ENCODE results near the gene MACF1.
"Not testable (repeated sequence)": the region's sequence is repeated elsewhere in the genome, so short reads cannot be mapped to it uniquely, and the experiment has no call there.

Gene MACF1

DNA sequence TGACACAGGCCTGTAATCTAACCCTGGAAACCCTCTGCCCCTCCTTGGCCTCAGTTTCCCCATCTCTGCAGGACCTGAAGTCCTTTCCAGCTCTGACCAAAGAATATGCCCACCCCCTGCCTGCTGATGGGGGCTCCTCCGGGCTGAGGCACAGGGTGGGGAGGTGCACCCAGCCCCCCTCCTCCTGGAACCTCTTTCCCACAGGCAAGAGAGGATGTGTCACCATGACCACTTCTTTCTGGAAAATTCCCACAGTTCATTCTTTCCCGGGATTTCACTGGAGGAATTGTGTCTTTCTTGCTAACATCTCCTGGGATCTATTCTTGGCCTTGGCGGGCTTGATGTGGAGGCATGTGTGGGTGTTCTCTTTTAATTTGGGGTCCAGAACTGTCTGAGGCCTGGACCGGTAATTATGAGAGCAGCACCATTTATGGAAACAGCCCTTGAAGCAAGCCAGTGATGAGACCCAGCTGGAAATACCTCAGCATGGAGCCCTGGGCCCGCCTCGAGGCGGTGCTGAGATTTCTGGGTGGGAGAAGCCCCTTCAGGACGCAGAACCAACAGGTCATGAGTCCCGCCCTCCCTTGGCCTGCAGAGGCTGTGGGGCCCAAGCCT, 293.7 kb downstream of the MACF1 start:
- DNase-seq = not testable (repeated sequence)

DNA sequence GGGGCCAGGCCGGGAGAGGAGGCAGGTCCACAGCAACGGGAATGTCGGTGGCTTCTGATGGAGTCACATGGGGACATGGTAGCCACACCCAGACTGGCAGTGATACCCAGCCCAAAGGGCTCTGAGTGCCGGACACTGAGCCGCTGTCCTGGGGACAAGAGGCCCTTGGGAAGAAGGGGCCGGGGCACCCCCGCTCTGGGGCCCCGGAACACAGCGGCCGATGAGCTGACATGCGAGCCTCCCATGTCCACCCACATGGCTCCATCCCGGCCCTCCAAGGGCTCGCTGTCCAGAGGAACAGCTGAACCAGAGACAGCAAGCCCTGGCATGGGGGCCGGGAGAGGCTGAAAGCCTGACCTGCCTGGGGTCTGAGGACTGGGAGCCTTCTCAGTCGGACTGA, 294.3 kb downstream of the MACF1 start:
- not testable (repeated sequence) for DNase-seq

DNA sequence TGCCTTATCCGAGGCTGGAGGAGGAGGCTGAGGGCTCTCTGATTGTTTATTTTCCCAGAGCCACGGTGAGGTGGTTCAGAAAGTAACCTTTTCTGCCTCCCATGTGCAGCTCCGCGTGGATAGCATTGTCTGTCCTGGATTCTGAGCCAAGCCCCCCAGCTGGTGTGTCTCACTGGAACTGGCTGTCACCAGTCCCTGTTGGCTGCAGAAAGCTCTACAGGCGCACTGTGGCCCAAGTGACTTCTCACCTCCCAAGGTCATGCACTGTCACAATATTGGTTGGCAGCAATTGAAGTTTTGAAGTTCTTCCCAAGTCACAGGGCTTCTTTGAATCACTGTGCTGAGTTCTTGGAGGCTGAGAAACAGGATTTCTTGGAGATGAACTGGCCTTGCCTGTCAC, 295.2 kb downstream of the MACF1 start:
- no peak for DNase-seq

DNA sequence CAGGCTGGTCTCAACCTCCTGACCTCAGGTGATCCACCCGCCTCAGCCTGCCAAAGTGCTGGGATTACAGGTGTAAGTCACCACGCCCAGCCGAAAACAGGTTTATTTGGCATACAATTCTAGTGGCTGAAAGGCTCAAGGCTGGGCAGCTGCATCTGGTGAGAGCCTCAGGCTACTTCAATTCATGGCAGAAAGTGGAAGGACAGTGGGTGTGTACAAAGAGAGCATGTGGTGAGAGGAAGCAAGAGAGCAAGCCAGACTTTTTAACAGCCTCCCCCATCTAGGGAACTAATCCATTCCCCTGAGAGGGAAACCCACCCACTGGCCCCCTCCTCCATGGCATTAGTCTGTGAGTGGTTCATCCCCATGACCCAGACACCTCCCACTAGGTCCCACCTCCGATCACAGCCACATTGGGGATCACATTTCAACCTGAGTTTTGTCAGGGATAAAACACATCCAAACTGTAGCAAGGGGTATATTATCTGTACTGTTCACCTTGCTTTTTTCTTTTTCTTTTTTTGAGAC, 296.4 kb downstream of the MACF1 start:
- no peak for DNase-seq

DNA sequence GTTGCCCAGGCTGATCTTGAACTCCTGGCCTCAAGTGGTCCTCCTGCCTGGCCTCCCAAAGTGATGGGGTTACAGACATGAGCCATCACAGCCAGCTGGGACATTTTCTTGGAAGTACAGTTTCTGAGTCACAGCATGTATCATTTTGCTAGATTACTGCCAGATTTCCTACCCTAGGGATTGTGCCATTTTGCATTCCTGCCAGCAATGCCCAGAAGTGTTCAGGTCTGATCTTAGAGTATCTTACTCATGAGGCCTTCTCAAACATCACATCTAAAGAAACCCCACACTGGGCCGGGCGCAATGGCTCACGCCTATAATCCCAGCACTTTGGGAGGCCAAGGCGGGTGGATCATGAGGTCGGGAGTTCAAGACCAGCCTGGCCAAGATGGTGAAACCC, 297.2 kb downstream of the MACF1 start:
- no peak for DNase-seq

DNA sequence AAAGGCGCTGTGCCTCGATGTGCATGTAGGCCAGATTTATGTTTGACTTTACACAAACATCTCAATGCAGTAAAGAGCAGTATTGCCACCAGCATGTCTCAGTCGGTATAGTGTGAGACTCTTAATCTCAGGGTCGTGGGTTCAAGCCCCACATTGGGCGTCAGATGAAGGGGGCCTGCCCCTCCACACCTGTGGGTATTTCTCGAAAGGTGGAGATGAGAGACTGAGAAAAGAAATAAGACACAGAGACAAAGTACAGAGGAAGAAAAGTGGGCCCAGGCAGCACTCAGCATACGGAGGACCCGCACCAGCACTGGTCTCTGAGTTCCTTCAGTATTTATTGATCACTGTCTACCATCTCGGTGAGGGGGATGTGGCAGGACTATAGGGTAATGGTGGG, 299.9 kb downstream of the MACF1 start:
- not testable (repeated sequence) for DNase-seq

DNA sequence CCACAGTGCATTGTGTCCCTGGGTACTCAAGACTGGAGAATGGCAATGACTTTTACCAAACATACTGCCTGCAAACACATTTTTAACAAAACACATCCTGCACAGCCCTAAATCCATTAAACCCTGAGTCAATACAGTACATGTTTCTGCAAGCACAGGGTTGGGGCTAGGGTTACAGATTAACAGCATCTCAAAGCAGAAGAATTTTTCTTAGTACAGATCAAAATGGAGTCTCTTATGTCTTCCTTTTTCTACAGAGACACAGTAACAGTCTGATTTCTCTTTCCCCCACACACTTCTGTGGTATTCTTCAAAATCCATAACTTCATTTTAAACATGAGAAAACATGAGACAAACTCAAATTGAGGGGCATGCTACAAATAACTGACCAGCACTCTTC, 300.8 kb downstream of the MACF1 start:
- no peak for DNase-seq

DNA sequence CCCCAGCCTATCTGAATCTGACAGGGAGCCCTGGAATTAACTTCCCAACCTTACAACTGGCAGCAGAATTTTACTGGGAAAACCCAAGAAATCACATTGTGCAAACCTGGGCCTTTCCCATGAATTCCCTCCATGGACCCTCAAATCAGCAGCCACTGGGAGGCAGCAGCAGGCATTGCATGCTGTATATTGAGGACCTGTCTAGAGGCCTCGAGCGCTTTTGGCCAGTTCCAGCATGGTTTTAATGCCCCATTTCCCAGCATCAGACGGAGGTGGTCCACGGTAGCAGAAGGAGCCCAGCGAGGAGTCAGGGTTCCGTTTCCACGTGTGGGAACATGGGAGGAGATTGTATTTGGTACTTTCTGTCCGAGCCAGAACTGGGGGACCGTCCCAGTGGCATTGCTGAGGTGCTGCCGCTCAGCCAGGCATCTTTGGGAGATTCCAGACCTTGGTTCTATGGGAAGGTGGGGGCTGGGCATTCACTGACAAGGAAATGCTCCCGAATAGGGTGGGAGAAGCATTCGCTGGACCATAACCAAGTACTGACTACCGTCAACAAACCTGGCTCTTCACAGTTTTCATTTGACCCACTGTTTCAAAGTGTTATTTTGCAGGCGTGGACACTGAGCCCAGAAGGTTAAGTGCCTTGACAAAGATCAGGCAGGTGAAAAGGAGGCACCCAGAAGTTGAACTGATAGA, 302.9 kb downstream of the MACF1 start:
- no peak for DNase-seq

DNA sequence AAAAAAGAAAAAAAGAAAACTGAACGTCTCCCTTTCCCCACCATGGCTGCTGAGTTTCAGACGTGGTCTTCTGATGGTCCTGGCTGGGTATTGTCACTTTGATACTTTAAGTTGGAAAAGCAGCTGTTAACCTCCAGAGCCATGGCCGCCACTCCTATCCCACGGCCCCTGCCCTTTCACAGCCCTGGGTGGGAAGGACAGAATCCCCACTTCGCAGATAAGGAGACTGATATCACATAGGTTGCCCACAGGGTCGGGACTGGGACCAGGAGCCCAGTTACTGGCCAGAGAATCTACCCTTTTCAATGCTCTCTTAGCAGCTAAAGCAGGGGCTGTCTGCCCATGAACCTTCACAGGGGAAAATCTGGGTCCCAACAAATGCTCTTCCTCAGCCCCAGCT, 303.8 kb downstream of the MACF1 start:
- no peak for DNase-seq

DNA sequence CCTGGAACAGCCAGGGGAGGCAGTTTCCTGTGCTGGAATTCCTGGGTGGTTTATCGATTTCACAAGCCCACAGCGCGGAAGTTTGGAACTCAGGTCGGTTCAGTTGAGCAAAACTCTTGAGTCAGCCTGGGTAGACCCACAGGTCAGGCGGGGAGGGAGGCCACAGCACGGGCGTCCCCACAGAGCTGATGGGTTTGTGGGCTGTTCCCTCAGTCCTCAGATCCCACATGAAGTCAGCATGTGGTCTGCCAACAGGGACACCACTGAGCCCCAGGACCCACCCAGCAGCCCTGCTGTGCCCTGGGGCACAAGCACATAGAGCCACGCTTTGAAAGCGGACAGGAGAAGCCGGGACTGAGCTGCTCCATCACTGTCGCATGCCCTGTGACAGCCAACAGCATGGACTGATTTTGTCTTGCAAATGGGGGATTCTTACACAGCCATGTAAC, 304.4 kb downstream of the MACF1 start:
- DNase-seq = peak; percentile 16

DNA sequence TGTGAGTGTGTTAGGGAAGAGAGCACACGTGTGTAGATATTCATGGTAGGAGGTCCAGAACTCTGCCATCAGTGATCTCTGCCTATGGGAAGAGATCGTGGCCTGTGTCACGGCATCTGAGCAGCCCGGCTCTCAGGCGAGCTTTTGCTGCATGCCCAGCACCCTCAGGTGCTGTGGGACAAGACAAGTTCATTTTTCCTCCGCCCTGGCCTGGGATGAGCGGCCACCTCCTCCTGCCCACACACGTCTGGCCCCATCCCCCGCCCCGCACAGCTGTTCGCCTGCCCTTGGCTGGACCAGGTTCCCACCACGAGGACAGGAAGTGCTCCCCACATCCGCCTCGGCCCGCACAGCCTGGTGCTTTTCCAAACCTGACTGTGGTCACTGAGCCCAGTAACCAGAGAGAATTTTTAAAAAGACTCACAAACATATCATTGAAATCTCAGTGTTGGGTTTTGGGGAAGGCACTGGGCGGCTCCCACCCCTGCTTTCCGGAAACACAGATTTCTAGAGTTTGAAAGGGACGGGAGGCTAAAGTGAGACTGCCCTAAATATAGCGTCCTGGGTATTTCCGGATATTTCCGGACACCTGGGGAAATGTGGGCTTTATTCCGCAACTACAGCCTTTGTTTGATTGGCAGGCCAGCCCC, 305.0 kb downstream of the MACF1 start:
- DNase-seq = peak; percentile 28

DNA sequence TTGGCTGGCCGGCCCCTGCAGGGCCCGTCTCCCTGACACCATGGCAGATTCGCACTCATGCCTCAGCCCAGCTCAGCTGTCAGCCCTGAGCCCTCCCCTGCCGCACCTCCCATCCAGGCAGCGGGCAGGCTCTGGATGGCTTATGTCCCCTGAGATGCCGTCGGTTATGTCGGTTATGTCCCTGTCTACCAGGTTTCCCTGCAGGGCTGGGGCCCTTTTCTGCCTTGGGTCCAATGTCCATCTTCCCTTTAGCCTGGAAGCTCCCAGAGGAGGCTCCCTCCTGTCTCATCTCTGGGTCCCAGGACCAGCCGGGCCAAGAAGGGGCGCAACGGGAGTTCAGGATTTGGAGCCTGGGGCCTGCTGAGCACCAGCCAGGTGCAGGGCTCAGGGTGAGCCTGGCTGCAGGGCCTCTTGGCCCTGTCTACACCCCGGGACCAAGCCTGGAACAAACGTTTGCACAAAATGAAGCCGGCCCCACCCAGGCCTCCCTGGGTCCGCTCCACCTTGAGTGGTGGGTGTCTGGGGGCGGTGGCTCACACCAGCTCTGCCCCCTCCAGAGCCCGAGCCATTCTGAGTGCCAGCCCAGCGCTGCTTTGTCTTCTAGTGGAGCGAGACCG, 306.2 kb downstream of the MACF1 start:
- DNase-seq = not testable (repeated sequence)

DNA sequence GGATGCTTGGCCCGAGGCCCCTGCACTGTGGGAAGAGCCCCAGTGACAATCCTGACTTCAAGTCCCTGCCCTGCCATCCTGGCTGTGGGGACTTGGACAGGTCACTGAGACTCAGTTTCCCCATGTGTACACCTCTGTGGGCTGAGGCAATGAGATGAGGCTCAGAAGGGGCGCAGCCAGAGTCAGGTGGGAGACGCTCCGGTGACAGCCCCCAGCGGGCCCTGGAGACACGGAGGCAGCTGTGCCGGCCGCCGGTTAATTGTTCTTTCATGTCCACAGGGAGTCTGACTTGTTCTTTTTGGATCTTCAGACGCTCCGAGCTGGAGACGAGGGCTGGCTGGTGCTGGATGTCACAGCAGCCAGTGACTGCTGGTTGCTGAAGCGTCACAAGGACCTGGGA, 307.0 kb downstream of the MACF1 start:
- not testable (repeated sequence) for DNase-seq

DNA sequence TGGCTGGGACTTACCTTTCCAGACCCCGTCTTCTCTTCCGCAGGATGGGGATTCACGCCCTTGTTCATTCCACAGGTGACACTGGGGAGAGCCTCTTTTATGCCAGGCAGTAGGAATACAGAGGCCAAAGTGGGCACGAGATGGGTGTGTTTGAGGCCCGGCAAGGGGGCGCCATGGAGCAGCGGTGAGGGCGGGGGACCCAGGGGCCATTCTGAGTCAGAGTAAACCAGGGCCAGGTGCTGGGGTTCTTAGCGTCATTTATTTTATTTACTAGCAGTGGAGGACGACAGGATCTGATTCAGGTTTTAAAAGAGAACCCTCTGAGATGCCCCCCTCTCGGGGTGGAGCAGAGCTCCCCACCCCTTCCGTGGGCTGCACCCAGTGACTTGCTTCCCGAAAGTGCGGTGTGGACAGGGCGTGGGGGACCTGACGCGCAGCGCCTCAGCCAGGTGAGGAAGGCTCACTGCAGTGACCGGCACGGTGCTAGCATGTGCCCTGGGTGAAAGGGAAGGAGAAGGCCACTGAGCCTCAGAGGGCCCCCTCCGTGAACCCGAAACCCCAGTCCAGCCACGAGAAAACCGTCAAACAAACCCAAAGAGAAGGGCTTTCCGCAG, 307.8 kb downstream of the MACF1 start:
- not testable (repeated sequence) for DNase-seq

DNA sequence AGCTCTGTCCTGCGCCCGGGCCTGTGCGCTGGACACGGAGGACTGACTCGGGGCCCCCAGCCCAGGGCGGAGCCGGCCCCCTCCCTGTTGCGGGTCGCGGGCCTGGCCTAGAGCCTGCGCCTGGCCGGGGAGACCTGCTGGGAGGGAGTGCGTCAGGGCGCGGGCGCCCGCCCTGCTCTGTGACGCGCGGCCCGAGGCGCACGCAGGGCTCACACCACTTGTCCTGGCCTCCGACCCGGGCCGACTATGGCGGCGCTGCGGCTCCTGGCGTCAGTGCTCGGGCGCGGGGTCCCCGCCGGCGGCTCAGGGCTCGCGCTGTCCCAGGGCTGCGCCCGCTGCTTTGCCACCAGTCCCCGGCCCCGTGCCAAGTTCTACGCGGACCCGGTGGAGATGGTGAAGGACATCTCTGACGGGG, 310.2 kb downstream of the MACF1 start:
- DNase-seq = not testable (repeated sequence)

DNA sequence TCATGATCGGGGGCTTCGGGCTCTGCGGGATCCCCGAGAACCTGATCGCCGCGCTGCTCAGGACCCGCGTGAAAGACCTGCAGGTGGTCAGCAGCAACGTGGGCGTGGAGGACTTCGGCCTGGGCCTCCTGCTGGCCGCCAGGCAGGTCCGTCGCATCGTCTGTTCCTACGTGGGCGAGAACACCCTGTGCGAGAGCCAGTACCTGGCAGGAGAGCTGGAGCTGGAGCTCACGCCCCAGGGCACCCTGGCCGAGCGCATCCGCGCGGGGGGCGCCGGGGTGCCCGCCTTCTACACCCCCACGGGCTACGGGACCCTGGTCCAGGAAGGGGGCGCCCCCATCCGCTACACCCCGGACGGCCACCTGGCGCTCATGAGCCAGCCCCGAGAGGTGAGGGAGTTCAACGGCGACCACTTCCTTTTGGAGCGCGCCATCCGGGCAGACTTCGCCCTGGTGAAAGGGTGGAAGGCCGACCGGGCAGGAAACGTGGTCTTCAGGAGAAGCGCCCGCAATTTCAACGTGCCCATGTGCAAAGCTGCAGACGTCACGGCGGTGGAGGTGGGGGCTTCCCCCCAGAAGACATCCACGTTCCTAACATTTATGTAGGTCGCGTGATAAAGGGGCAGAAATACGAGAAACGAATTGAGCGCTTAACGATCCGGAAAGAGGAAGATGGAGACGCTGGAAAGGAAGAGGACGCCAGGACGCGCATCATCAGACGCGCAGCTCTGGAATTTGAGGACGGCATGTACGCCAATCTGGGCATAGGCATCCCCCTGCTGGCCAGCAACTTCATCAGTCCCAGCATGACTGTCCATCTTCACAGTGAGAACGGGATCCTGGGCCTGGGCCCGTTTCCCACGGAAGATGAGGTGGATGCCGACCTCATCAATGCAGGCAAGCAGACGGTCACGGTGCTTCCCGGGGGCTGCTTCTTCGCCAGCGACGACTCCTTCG, 310.9 kb downstream of the MACF1 start:
- not testable (repeated sequence) for DNase-seq

DNA sequence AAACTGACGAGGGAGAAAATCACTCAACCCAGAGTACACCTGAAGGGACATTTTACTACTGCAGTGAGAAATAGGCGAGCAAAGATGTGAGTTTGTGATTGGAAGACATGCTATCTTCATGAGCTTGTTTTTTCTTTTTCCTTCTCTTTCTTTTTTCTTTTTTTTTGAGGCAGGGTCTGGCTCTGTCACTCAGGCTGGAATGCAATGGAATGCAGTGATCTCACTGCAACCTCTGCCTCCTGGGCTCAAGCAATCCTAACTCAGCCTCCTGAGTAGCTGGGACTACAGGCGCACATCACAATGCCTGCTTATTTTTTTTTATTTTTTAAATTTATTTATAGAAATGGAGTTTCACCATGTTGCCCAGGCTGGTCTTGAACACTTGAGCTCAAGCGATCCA, 312.3 kb downstream of the MACF1 start:
- not testable (repeated sequence) for DNase-seq

DNA sequence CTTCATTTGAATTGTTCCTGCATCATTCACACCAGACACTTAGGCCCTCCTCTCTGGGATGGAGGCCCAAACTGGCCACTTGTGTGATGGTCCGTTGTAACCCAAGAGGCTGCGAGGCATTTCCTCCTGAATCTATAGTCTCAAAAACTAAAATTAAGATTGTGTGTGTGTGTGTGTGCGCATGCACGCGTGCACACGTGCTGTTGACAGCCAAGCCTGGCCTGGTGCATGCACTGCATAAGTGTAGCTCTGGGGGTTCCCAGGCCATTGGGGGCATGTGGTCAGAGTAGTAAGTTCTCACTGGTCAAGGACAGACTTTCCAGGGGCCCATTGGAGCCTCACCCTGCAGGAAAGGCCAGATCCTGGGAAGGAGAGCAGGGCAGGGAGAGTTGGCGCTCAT, 313.4 kb downstream of the MACF1 start:
- DNase-seq = not testable (repeated sequence)

DNA sequence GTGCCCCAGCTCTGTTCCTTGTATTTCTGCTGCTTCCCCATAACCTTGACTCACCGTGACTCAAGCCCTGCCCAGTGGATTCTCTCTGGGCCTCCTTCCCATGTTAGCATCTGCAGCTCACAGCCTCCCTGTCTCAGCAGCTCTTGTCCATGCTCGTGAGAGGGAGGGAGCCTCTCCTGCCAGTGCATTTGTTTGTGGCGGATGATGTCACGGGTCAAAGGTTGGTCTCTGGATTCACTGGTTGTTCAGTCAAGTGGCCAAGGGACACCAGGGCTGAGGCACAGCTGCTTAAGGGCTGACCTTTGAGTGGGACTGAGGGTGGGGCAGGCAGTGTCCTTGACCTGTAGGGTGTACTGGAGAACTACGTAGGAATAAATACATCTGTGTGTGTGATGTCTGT, 314.9 kb downstream of the MACF1 start:
- DNase-seq = not testable (repeated sequence)

DNA sequence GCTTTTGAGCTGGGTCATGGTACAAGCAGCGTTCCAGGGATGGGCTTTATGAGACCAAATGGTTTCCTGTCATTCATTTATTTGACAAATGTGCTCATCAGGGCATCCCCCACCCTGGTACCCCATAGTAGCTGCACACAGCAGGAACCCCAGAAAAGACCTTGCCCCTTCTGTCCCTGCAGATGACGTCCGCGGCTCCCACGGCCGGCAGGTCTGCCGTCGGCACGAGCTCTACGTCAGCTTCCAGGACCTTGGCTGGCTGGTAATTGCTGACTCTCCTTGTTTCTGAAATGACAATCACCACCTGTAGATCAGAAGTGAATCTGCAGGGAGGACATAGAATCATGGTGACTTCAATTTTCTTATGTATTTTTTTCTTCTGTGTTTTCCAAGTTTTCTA, 317.7 kb downstream of the MACF1 start:
- DNase-seq = not testable (repeated sequence)

DNA sequence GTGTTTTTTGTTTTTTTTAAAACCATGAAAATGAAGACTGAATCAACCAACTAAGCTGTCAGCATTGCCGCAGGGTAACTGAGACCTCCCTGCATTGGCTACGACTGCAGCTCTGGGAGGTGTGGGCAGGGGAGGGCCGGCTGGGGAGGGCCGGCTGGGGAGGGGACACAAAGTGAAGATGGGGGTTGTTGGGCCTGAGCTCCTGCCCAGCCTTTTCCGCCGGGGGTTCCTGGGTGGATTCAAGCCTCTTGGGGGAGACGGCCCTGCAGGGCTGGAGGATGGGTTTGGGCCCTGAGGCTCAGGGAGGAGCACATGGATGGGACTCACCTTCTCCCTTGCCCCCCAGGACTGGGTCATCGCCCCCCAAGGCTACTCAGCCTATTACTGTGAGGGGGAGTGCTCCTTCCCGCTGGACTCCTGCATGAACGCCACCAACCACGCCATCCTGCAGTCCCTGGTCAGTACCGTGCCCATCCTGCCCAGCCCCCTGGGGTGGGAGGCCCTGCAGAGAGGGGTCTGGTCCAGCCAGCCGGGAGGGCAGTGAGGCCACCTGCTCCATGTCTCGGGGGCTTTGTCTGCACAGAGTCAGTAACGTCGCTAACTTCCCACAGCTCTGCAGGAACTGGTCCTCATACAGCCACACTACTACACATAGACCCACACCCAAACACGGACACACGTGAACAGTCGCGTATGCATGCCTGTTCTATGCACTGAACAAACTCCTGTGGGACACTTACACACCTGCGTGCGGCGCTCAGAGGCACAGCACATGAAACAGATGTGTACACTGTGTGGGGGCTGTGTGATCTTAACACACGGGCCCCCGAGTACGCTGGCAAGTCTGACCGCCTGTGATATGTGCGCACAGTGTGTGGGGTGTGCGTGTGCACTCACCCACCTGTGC, 318.4 kb downstream of the MACF1 start:
- DNase-seq = no peak
